ENCODE results near the gene PRRT4.

Gene PRRT4

GRCh38 chr7:128370491-128370890 lies 9.0 kb upstream of the PRRT4 start:
- DNase-seq, result no peak

GRCh38 chr7:128366986-128367385 lies 5.5 kb upstream of the PRRT4 start:
- DNase-seq, result no peak

- DNase-seq, result no peak
These were observed 4.8 kb upstream of the PRRT4 start for GRCh38 chr7:128366300-128366699.

- DNase-seq, result no peak
These were observed 3.9 kb upstream of the PRRT4 start for GRCh38 chr7:128365432-128365831.

- no peak for DNase-seq
These were observed 2.8 kb upstream of the PRRT4 start for GRCh38 chr7:128364166-128364870.

- DNase-seq, result no peak
These were observed 1.8 kb upstream of the PRRT4 start for GRCh38 chr7:128363261-128363721.

GRCh38 chr7:128362670-128363069 lies 1.2 kb upstream of the PRRT4 start:
- no peak for DNase-seq

GRCh38 chr7:128360359-128360678 lies 1.2 kb downstream of the PRRT4 start:
- no peak for DNase-seq

- DNase-seq, result no peak
These were observed 1.6 kb downstream of the PRRT4 start for GRCh38 chr7:128359939-128360338.

GRCh38 chr7:128359336-128359735 lies 2.2 kb downstream of the PRRT4 start:
- no peak for DNase-seq

GRCh38 chr7:128358233-128358632 lies 3.3 kb downstream of the PRRT4 start:
- DNase-seq, result no peak

- DNase-seq, result no peak
These were observed 4.3 kb downstream of the PRRT4 start for GRCh38 chr7:128357217-128357613.

GRCh38 chr7:128356546-128357216 lies 4.8 kb downstream of the PRRT4 start:
- no peak for DNase-seq

GRCh38 chr7:128353610-128354009 lies 7.9 kb downstream of the PRRT4 start:
- DNase-seq, result no peak

- no peak for DNase-seq
These were observed 8.3 kb downstream of the PRRT4 start for GRCh38 chr7:128353189-128353588.

GRCh38 chr7:128352636-128353035 lies 8.9 kb downstream of the PRRT4 start:
- DNase-seq, result no peak

- no peak for DNase-seq
These were observed 9.3 kb downstream of the PRRT4 start for GRCh38 chr7:128352153-128352537.

GRCh38 chr7:128351296-128352152 lies 10.0 kb downstream of the PRRT4 start:
- no peak for DNase-seq

GRCh38 chr7:128350708-128351295 lies 10.7 kb downstream of the PRRT4 start:
- no peak for DNase-seq

GRCh38 chr7:128349466-128349825 lies 12.0 kb downstream of the PRRT4 start:
- no peak for DNase-seq

- DNase-seq, result no peak
These were observed 13.8 kb downstream of the PRRT4 start for GRCh38 chr7:128347647-128348097.

GRCh38 chr7:128344431-128344774 lies 17.1 kb downstream of the PRRT4 start:
- no peak for DNase-seq
